A172 (cell line): ENCODE data around the gene CLDN6. TPM values are rescaled to one million over a fixed set of nuclear protein-coding genes. Genes with fewer than 3 reads are reported as not detected.

Experiments
- DNase-seq: peaks from one replicate; pipeline ENCODE4 v3.0.0-alpha.2; 2015; ENCODE audit warnings: low spot score
- total RNA-seq: library from RNA; depleted of rRNA; stranded (reverse); fragments of >200 nt; shearing (Covaris generic); gene quantifications from 2 replicates; pipeline ENCODE4 v1.2.3, GENCODE V29; 2014

The CLDN6 gene
- total RNA-seq, 1 experiment from 2014 or later, result 0.41 TPM

- no peak for DNase-seq
Observed at GRCh38 chr16:2987833-2988232, 30.1 kb downstream of the CLDN6 start.

DNA sequence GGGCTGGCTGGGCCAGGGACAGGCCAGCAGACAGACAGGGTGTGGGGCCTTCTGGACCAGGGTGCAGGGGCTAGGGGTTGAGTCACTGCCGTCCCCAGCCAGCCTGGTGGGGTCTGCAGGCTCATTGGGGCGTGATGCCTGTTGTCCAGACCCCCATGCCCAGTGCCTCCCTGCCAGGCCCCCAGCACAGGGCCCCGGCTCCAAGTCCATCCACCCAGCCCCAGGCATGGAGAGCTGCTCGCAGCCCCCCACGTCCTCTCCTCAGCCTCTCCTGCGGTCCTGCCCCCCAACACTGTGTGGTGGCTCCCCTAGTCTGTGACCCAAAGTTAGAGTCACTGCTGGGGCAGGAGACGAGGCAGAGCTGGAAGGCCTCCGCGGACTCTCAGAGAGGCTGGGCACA, 30.7 kb downstream of the CLDN6 start:
- no peak for DNase-seq

DNA sequence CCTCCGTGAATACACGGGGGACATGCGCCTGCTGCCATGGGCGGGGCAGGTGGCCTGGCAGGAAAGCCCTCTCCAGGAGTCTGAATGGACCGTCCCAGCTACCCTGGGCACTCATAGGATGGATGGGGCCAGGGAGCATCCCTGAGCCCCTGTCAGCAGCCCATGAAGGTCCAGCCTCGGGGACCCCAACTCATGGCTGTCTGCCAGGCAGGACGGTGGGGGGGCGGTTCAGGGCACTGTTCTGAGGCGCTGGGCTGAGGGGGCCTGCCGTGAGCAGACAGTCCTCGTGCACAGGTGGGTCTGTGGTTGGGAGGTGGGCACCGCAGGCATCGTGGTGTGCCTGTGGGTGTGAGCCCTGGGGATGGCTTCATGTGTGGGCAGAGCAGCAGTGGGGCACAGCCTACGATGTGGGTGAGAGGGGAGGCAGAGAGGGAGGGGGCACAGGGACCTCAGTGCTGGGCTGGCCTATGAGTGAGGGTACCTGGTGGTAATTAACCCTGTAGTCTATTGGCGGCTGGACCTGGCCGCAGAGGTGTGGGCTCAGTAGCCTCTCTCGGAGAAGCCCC, 31.3 kb downstream of the CLDN6 start:
- DNase-seq, result no peak

DNA sequence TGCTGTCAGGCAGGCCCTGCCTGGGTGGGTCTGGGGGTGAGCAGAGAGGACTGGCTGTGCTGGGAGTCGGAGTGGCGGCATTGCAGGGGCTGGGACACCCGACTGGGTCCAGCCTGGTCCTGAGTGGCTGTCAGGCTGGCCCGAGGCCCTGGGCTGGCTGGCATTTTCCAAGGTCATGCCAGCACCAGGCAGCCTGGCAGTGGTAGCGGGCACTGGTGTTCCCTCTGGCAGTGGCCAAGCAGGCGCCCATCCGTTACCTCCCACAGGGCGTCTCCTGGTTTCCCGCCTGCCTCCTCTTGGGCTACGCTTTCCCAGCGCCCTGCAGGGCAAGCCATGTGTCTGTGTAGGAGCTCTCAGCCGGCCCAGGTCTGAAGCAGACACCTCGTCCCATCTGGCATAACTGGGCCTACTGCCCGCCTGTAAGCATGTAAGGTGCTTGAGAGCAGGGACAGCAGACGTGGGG, 32.1 kb downstream of the CLDN6 start:
- DNase-seq, result no peak

GRCh38 chr16:2985462-2985861, 32.5 kb downstream of the CLDN6 start:
- DNase-seq, result no peak

DNA sequence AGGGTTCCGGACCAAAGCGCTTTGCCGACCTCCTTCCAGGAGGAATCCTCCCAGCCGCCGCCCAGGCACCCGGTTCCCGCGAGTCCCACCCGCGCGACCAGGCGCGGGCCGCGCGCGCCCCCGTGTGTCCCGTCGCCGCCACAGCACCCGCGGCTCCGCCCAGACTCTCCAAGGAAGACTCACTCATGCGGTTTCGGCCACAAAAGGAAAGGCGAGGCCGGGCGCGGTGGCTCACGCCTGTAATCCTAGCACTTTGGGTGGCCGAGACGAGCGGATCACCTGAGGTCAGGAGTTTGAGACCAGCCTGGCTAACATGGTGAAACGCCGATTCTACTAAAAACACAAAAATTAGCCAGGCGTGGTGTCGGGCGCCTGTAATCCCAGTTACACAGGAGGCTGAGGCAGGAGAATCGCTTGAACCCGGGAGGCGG, 34.3 kb downstream of the CLDN6 start:
- peak; percentile 79 for DNase-seq

GRCh38 chr16:2982402-2982801, 35.6 kb downstream of the CLDN6 start:
- no peak for DNase-seq

DNA sequence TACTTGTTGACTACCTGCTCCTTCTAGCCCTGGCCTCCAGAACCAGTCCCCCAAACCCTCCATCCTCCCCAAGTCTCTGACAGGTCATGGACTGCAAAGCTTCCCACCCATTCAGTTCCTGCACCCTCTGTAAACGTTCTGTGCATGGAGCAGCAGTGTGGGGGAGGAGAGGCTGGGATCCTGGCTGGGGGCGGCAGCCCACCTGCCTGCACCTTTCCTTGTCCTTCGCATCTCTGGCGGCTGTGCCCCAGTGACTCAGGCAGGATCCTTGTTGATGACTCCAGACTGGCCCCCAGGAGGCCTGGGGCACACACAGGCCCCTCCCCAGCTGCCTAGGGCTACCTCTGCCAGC, 36.1 kb downstream of the CLDN6 start:
- DNase-seq, result no peak

DNA sequence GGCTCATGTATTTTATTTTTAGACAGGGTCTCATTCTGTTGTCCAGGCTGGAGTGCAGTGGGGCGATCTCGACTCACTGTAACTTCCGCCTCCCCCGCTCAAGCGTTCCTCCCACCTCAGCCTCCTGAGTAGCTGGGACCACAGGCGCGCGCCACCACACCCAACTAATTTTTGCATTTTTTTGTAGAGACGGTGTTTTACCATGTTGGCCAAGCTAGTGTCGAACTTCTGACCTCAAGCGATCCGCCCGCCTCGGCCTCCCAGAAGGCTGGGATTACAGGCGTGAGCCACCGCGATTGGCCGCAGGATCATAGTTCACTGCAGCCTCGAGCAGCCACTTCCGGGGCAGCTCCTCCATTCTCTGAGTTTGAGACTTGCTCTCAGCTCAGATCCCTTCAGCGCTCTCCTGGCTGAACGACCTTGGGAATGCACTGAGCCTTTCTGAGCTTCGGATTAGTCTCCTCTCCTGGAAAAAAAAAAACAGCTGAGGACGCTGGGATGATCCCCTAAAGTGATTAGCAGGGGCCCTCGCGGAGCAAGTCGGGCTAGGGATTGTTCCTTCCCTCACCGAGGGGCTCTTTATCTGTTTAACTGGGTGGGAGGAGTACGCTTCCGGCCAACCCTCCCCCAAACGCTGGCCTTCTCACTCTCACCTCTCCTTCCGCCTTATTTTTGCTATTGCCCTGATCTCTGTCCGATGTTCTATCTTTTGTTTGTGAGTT, 36.6 kb downstream of the CLDN6 start:
- DNase-seq, result no peak

DNA sequence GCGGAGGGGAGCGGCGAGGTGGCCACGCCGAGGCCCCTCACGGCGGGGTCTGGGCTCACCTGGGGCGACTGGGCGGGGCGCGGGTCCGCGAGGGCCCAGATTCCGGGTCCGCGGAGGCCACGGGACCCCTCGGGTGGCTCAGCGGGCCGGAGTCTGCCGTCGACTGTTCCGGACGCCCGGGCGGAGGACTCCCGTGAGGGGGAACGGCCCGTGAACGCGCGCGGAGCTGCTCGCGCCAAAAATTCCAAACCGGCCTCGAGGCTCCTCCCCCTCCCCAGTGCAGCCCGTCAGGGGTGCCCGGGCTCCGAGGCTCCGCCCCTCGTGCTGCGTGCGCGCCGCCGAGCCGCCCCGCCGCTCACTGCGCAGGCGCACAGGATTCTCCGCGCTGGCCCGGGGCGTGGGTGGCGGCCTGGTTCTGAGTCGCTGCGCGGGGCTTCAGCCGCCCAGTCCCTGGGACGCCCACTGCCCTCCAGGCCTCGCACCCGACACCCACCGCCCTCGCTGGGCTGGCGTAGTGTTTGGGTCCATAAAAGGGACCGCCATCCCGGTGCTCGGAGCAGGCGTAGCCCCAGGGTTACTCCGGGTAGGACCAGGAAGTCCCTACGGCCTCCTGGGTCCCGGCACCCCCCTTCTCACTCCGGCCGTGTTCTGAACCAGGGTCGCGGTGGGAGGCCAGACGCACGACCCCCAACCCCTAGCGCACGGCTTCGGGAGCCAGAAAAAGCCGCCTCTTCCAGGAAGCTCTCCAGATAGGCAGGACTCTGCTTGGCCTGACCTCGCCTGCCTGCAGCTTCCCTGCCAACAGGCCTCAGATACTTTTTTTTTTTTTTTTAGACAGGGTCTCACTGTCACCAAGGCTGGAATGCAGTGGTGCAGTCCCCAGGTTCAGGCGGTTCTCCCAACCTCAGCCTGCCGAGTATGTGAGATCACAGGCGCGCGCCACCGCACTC, 37.5 kb downstream of the CLDN6 start, which contains the start of gene PKMYT1:
Gene PKMYT1, minus strand, starts transcription at position 220 of the 950 bp plus-strand sequence. CDS start 789 bp downstream, outside the sequence.
- DNase-seq, result peak; percentile 79

DNA sequence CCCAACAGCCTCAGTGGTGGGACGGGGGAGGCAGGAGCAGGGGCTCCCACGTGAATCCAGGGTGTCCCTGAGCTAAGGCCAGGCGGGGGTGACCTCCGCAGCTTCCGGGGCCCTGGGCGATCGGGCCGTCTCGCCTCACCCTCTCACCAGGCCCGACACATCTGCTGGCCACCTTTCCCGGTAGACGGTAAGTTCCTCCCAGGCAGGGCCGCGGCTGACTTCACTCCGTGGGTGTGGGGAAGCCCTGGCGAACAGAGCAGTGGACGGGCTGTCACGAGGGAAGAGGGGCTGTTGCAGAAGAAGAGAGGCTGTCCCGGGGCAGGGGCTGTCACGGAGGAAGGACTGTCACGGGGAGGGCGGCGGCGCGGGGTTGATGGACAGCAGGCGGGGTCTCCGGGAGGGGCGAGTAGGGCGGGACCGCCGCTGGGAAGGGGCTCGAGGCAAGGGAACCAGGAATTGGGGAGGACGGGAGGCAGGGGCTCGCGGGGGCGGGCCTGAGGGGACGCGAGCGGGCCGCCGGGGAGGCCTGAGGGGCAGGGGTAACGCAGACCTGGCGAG, 38.2 kb downstream of the CLDN6 start:
- DNase-seq, result no peak

- DNase-seq, result no peak
Observed at GRCh38 chr16:2977440-2977839, 40.5 kb downstream of the CLDN6 start.

DNA sequence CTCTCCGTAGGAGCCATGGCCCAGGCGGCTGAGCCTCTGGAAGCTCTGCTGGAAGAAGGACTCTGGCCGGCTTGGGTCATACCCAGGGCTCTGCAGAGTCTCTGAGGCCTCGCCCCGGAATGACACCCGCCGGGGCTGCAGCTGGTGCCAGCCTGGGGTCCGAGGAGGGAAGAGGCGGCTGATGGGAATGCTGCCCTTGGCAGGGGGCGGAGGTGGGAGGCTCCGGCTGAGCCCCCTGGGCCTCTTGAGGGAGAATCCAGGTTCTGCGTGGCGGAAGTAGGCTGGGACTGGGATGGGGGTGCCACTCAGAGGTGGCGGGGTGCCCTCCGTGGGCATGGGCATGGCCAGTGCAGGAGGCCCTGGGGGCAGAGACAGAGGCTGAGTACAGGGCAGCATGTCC, 41.3 kb downstream of the CLDN6 start:
- DNase-seq, result no peak

DNA sequence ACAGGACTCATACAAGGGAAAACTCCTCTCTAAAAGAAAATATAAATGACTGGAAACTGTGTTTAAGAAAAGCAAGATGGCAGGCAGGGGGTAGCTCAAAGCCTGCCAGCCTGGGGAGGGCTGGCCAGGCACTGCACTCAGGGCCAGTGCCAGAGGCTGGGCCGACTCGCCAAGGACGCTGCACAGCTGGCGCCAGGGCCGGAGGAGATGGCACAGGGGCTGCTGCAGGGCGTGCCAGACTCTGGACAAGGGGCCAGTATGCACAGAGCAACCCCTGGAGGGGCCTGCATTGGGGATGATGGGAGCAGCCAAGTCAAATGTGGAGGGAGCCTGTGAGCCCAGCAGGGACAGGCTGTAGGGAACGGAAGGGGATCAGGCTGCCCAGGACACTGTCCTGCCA, 41.8 kb downstream of the CLDN6 start:
- DNase-seq, result no peak

DNA sequence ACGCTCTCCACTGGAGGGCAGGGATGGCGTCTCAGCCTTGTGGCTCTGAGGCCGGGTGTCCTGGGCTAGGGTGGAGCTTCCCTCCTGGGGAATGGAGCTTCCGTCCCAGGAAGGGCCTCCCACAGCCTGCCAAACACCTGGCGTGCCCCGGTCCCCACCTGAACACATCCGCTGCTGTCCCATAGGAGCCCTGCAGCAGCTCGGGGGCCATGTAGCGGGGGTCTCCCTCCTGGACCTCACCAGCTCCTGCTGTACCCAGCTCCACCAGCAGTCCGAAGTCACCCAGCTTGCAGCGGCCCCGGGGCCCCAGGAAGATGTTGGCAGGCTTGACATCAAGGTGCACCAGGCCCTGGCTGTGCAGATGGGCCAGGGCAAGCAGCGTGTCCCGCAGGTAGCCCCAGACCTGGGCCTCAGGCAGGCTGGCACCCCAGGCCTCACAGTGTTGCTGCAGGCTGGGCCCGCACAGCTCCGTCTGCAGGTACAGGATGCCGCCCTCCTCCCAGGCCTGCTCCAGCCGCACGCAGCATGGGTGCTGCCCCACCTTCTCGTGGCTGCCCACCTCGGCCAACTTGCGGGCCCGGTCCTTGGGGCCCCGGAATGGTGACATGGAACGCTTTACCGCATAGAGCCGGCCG, 42.7 kb downstream of the CLDN6 start:
- no peak for DNase-seq

DNA sequence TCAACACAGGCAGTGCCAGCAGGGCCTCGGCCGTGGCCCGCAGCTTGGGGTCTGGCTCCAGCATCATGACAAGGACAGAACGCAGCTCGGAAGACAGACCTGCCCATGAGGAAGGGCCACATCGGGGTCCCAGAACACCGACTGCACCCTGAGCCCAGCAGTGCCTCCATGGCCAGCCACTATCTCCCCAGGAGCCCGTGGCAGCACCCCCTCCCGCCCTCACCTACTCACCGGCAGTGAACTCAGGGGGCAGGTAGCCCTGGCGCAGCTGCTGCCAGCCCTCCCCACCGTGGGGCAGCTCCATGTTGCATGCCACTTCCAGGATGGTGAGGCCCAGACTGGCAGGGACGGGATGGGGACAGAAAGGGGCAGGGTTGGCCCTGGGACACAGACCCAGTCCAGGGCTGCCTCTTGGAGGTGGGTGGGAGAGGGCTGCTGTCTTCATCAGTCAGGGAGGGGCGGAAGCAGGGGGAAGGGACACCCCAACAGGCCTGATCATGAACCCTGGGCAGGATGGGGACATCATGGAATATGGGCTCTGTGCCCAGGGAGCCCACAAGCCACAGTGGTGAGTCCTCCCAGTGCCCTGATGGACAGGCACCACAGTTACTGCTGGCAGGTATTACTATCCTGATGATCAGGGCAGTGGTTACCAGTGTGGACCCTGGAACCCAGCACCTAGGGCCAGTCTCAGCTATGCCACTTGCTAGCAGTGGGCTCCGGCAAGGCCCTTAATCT, 43.5 kb downstream of the CLDN6 start:
- no peak for DNase-seq

GRCh38 chr16:2973605-2974318, 44.2 kb downstream of the CLDN6 start:
- no peak for DNase-seq

GRCh38 chr16:2973093-2973492, 44.9 kb downstream of the CLDN6 start:
- no peak for DNase-seq

GRCh38 chr16:2971985-2972784, 45.8 kb downstream of the CLDN6 start:
- DNase-seq, result no peak
